GM21390 (cell line): ENCODE measurements around the gene ITGA8.
"Not testable (repeated sequence)": the region's sequence is repeated elsewhere in the genome, so short reads cannot be mapped to it uniquely, and the experiment has no call there.

Experiments
- ATAC-seq: cut with Tn5 transposase; IDR thresholded peaks from one replicate; pipeline ENCODE4 v1.9.1; 2021; ENCODE audit not compliant: unreplicated experiment

The ITGA8 gene

GRCh38 chr10:15562578-15562977 lies 157.1 kb downstream of the ITGA8 start:
- no peak for ATAC-seq

- no peak for ATAC-seq
Measured at GRCh38 chr10:15562116-15562515, 157.6 kb downstream of the ITGA8 start.

- no peak for ATAC-seq
Measured at GRCh38 chr10:15558136-15558535, 161.6 kb downstream of the ITGA8 start.

GRCh38 chr10:15557168-15557567 lies 162.6 kb downstream of the ITGA8 start:
- ATAC-seq: not testable (repeated sequence)

GRCh38 chr10:15550950-15551349 lies 168.8 kb downstream of the ITGA8 start:
- ATAC-seq: no peak

- no peak for ATAC-seq
Measured at GRCh38 chr10:15548331-15548730, 171.4 kb downstream of the ITGA8 start.

GRCh38 chr10:15546606-15547005 lies 173.1 kb downstream of the ITGA8 start:
- ATAC-seq: no peak

- ATAC-seq: no peak
Measured at GRCh38 chr10:15545884-15546283, 173.8 kb downstream of the ITGA8 start.

- ATAC-seq: no peak
Measured at GRCh38 chr10:15545266-15545665, 174.5 kb downstream of the ITGA8 start.

- ATAC-seq: no peak
Measured at GRCh38 chr10:15543994-15544393, 175.7 kb downstream of the ITGA8 start.

- no peak for ATAC-seq
Measured at GRCh38 chr10:15542817-15543216, 176.9 kb downstream of the ITGA8 start.

- no peak for ATAC-seq
Measured at GRCh38 chr10:15541376-15541775, 178.3 kb downstream of the ITGA8 start.

GRCh38 chr10:15540727-15541126 lies 179.0 kb downstream of the ITGA8 start:
- no peak for ATAC-seq

- no peak for ATAC-seq
Measured at GRCh38 chr10:15539262-15539661, 180.5 kb downstream of the ITGA8 start.

- ATAC-seq: not testable (repeated sequence)
Measured at GRCh38 chr10:15534928-15535538, 184.7 kb downstream of the ITGA8 start.

GRCh38 chr10:15531927-15532722 lies 187.6 kb downstream of the ITGA8 start:
- no peak for ATAC-seq

GRCh38 chr10:15528859-15529239 lies 190.9 kb downstream of the ITGA8 start:
- ATAC-seq: no peak

GRCh38 chr10:15526754-15527153 lies 193.0 kb downstream of the ITGA8 start:
- no peak for ATAC-seq

GRCh38 chr10:15521328-15521903 lies 198.3 kb downstream of the ITGA8 start:
- no peak for ATAC-seq

- ATAC-seq: no peak
Measured at GRCh38 chr10:15518250-15518649, 201.5 kb downstream of the ITGA8 start.

GRCh38 chr10:15516256-15517085 lies 203.3 kb downstream of the ITGA8 start:
- no peak for ATAC-seq
